ENCODE measurements around the gene UGP2. TPM values are rescaled to one million over a fixed set of nuclear protein-coding genes. Genes with fewer than 3 reads are reported as not detected.
"Not testable (repeated sequence)": the region's sequence is repeated elsewhere in the genome, so short reads cannot be mapped to it uniquely, and the experiment has no call there.

The UGP2 gene
- total RNA-seq, 1 experiment from 2014 or later: 80.8 TPM

DNA sequence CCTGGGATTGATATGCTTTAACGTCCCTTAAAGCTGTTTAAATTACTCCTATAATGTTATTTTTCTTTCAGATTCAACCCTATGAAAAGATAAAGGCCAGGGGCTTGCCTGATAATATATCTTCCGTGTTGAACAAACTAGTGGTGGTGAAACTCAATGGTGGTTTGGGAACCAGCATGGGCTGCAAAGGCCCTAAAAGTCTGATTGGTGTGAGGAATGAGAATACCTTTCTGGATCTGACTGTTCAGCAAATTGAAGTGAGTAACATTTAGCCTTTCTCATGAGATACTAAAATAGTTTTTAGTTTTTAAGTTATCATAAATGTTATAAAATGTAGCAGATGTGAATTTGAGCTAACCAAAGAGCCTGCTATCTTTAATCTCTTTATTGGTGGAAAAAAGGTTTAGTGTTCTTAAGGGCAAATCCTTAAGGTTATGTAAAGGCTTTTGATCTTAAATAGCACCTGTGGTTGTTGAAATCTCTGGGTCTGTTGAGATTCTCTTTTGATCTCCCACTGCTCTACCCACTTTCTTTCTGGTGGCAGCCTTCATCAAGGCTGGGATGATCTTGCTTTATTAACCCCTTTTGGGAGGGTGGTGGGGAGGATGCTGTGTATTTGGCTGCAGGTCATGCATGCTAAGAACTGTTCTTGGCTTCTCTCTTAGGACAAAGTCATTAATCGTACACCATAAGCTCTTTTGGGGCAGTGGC, 40.9 kb downstream of the UGP2 start:
- in situ Hi-C loops (cut with HindIII; ENCODE audit: low sequenced_read_pairs): no loop called here
- no peak for DNase-seq (ENCODE audit: low spot score)

DNA sequence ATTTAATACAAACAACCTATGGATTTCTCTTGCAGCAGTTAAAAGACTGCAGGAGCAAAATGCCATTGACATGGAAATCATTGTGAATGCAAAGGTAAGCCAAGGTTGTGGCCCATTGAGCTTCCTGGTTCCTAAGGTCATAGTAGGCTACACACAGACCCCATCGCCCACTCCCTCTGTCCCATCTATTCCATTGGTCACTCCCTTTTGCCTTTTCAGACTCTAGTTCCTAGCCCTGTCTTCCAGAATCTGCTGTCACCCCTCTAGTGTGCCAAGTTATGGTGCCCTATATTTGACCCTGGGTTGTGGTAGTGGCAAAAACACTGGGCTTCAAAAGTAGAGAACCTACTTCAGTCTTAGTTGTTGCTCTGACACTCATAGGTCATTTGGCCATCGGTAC, 44.7 kb downstream of the UGP2 start:
- in situ Hi-C loops (cut with HindIII; ENCODE audit: low sequenced_read_pairs): no loop called here
- DNase-seq (ENCODE audit: low spot score): no peak

DNA sequence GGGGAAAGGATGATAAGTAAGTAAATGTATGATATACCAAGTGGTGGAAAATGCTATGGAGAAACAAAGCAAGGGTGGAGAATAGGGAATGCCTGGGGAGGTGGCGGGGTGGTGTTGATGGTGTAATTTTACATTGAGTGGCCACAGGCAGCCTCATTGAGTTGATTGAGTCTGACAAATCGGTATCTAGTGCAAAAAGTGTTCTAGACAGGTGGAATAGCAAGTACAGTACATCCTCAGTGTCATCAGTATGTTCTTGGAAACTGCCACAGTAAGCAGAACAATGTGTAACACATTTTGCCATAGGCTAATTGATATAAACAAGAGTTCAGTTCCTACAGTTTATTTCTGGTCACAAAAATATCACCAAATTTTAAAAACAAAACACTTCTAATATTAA, 46.4 kb downstream of the UGP2 start:
- DNase-seq (ENCODE audit: low spot score): no peak
- in situ Hi-C loops (cut with HindIII; ENCODE audit: low sequenced_read_pairs): no loop called here

DNA sequence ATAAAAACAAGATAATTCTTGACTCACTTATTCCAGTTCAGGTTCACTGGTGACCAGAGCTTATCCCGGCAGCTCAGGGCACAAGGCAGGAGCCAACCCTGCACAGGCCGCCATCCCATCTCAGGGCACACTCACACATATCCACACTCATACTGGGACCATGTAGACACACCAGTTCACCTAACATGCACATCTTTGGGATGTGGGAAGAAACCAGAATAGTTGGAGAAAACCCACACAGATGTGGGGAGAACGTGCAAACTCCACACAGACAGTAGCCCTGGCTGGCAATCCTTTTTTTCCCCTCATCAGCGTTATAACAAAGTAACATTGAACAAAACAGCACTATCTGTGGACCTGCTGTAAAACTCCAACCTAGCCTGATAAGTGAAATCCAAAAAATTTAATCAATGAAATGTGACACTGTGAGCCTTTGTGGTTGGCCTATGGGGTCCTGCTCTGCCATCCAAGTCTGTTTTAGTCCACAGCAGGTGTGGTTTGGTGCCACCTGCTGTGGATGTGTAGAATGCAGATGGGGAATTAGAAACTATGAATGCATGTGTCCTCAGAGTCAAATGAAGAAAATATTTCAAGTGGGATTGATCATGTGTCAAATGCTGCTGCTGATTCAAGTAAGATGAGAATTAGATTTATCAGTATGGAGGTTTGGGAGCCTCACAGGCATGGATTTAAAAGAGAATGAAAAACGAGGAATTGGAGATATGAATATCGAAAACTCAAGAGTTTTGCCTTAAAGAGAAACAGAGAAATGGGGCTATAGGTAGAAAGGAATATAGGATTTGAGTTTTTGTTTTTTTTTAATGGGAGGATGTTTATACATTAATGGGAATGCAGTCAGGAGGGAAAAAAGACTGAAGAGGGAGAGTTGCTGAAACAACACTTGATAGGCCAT, 47.0 kb downstream of the UGP2 start:
- in situ Hi-C loops (cut with HindIII; ENCODE audit: low sequenced_read_pairs): no loop called here
- peak; percentile 62 for DNase-seq (ENCODE audit: low spot score)

DNA sequence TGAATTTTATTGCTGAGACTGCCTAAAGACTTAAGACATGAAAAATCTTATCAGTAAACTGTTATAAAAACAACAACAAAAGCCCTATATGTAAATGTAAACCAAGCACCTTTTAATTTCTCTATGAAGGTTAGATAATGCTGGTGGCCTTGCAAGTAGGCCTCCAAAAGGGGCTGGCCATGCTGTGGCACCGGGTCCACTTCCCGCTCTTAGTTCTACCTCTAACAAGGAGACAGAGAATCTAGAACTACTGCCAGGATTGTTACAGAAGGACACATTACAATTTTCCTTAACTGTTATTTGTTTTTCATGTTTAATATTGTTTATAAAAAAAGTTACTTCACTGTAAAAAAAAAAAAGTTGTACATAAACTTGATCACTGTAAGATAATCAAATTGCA, 49.0 kb downstream of the UGP2 start:
- in situ Hi-C loops (cut with HindIII; ENCODE audit: low sequenced_read_pairs): no loop called here
- DNase-seq (ENCODE audit: low spot score): no peak

DNA sequence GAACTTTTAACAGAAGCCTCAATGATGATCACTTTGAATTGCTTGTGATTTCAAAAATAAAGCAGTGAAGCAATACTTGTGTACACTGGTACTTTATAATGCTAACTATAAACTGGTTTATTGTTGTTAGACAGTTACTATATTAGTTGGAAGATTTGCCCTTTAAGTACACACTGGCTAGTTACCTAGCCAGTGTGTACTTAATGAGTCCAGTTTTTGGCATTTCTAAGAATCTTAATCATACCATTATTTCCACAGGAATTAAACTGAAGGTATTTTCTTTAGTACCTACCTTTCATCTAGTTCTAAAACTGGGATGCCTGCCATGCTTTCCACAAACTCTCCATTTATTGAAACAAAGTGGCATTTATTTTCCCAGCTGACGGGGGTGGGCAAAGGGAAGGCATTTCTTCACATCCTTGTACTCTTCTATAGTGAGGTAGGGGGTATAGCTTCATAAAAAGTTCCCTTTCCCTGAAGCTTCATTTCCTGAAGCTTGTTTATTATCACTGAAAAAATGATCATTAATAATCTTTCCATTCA, 49.9 kb downstream of the UGP2 start:
- in situ Hi-C loops (cut with HindIII; ENCODE audit: low sequenced_read_pairs): no loop called here
- DNase-seq (ENCODE audit: low spot score): no peak

DNA sequence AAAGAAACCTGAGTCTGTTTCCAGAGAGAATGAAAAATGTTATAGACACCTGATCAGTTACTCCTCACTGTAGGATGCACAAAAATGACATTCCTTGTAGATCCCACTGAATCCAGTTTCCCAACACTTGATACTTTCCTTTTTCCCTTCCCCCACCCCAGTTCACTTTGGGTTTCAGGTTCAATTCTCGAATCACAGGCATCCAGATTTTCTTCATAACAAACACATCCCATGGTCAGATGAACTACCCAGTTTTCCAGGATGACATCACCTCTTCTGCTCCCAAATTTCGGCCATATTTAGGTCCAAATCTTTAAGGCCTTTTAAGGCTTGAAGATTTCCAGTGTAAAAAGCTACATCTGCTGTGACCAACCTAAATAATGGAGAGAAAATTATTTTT, 51.5 kb downstream of the UGP2 start:
- in situ Hi-C loops (cut with HindIII; ENCODE audit: low sequenced_read_pairs): no loop called here
- no peak for DNase-seq (ENCODE audit: low spot score)

DNA sequence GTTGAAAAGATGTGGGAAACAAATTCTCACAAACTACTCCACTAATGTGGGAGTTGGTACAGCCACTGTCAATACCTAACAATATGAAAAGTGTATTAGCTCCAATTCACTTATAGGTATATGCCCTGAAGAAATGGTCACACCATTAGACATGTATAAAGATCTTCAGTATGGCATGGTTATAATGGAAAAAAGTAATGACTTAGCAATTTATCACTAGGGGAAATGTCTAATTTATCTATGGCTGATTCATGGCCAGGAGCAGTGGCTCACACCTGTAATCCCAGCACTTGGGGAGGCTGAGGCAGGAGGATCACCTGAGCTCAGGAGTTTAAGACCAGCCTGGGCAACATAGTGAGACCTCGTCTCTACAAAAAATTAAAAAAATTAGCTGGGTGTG, 52.5 kb downstream of the UGP2 start:
- DNase-seq (ENCODE audit: low spot score): no peak
- in situ Hi-C loops (cut with HindIII; ENCODE audit: low sequenced_read_pairs): no loop called here

DNA sequence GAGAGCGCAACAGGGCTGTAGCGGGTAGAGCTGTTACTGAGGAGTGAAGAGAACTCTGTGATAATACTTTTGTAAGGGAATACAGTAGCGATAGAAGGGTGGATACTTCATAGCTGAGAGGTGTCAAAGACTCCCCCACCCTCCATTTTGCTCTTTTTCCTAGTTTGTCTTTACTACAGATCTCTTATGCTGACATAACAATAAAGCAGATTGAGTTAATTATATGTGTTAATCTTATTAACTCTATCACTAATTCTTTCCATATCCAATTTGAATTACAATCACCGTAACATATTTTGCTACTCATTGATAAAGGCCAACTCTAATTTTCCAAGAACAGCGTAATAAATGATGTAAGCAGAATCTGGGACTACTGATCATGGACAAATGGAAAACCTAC, 57.1 kb downstream of the UGP2 start:
- DNase-seq (ENCODE audit: low spot score): no peak
- in situ Hi-C loops (cut with HindIII; ENCODE audit: low sequenced_read_pairs): no loop called here

DNA sequence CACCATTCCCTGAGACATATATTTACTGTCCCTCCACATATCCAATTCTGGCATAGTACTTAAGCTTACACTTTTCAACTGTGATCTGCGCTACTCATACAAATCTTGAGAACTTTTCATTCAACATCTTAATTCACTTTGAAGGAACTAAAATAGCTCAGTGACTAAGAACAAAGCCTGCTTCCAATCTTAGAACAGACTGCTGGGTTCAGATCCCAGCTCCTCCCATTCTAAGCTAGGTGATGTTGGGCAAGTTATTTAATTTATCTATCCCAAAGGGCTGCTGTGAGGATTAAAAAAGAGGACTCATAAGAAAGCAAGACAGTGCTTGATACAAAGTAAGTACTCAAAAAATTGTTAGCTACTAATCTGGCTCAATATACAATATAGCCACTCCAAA, 57.9 kb downstream of the UGP2 start:
- no peak for DNase-seq (ENCODE audit: low spot score)
- in situ Hi-C loops (cut with HindIII; ENCODE audit: low sequenced_read_pairs): no loop called here

DNA sequence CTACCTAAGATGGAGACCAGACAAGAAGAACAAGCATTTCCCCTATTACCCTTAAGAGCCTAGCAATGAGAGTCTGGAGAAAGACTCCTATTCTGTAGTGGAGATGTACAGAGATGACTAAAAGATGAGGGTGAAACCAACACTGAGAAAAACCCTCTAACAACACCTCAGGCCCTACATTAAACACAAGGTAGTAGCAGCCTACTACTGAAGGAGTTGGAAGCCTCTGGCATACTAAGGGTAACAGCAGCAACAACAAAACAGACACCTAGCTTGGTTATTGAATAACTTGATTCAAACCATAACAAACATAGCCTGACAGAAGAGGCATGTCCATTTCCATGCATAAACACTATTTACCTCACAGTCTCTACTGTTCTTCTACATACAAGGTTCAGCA, 60.5 kb downstream of the UGP2 start:
- in situ Hi-C loops (cut with HindIII; ENCODE audit: low sequenced_read_pairs): no loop called here

DNA sequence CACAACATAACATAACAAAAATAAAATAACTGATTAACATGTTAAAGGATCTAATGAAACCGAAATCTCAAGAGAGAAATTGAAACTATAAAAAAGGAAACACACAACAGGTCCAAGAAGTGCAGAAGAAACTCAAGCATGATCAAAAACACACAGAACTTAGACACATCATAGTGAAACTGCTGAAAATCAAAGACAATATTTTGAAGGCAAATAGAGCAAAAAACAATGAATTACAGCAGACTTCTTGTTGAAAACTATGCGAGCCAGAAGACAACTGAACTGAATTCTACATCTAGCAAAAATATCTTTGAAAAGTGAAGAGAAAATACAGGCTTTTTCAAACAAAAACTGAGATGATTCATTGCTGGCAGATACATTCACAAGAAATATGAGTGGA, 61.3 kb downstream of the UGP2 start:
- in situ Hi-C loops (cut with HindIII; ENCODE audit: low sequenced_read_pairs): no loop called here
- no peak for DNase-seq (ENCODE audit: low spot score)

More for the DNA sequence above, 60.5 kb downstream of the UGP2 start:
- DNase-seq (ENCODE audit: low spot score): no peak

DNA sequence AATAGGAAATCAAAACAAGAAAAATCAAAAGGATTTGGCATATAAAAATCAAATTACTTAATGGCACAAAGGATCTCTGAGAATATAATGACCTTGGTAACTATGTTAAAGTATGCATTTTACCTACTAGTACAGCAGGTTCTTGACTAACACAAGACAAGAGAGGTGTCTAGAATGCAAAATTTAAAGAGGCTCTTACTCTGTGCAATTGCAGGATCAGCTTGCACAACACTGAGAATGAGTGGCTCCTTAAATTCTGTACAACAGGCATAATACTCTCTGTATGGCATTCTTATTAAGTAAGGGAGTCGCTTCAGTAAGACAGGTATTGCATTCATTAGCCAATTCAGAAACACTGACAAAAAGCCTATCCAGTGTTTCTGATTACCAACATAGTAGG, 72.6 kb downstream of the UGP2 start:
- no peak for DNase-seq (ENCODE audit: low spot score)
- in situ Hi-C loops (cut with HindIII; ENCODE audit: low sequenced_read_pairs): no loop called here

DNA sequence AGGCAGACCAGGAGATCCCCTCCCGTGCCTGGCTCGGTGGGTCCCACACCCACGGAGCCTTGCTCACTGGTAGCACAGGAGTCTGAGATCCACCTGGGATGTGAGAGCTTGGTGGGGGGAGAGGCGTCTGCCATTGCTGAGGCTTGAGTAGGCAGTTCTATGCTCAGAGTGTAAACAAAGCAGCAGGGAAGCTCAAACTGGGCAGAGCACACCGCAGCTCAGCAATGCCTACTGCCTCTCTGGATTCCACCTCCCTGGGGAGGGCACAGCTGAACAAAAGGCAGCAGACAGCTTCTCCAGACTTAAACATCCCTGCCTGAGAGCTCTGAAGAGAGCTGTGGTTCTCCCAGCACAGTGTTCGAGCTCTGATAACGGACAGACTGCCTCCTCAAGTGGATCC, 85.1 kb downstream of the UGP2 start:
- no peak for DNase-seq (ENCODE audit: low spot score)
- in situ Hi-C loops (cut with HindIII; ENCODE audit: low sequenced_read_pairs): no loop called here

DNA sequence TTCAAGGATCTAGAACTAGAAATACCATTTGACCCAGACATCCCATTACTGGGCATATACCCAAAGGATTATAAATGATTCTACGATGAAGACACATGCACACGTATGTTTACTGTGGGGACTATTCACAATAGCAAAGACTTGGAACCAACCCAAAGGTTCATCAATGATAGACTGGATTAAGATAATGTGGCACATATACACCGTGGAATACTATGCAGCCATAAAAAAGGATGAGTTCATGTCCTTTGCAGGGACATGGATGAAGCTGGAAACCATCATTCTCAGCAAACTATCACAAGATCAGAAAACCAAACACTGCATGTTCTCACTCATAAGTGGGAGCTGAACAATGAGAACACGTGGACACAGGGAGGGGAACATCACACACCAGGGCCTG, 90.4 kb downstream of the UGP2 start:
- DNase-seq (ENCODE audit: low spot score); in situ Hi-C loops (cut with HindIII; ENCODE audit: low sequenced_read_pairs): not testable (repeated sequence)

Other genes starting within 250 kb of the UGP2 start
- gene VPS54, start 177.5 kb downstream of the UGP2 start, total RNA-seq (2014; rRNA removed; shearing (Covaris generic)): 22.6 and 35.9 TPM in 2 replicates

Measured in G401 (cell line).